ENCODE measurements around the gene TNFRSF1A.

The TNFRSF1A gene

GRCh38 chr12:6316921-6317692, 24.8 kb downstream of the TNFRSF1A start:
- Histone ChIP-seq H3K27ac (no peak overlapping the region), H3K4me2 (ENCODE audit: low read length) (no peak overlapping the region), H3K4me1 (peaks cover 6% of the 10 kb centered on the region), H3K27me3 (ENCODE audit: control insufficient read depth, insufficient read depth, low read length) (no peaks in the 10 kb centered on the region), H2AFZ (no peak overlapping the region), H3K4me3 (ENCODE audit: low read depth, low read length) (no peak overlapping the region), H3K79me2 (no peaks in the 10 kb centered on the region), H3K9me3 (ENCODE audit: control insufficient read depth, low read length) (no peaks in the 10 kb centered on the region), H3K9ac (no peak overlapping the region), H3K36me3 (ENCODE audit: control insufficient read depth, insufficient read depth, low read length) (no peaks in the 10 kb centered on the region)
- TF ChIP-seq CTCF (IDR thresholded peaks at IDR 0.05): no peak

- Histone ChIP-seq H3K27me3 (ENCODE audit: control insufficient read depth, insufficient read depth, low read length) (no peaks in the 10 kb centered on the region), H3K9ac (no peak overlapping the region), H3K27ac (no peak overlapping the region), H3K4me2 (ENCODE audit: low read length) (no peak overlapping the region), H3K79me2 (no peaks in the 10 kb centered on the region), H3K36me3 (ENCODE audit: control insufficient read depth, insufficient read depth, low read length) (no peaks in the 10 kb centered on the region), H3K9me3 (ENCODE audit: control insufficient read depth, low read length) (no peaks in the 10 kb centered on the region), H3K4me1 (peaks cover 10% of the 10 kb centered on the region), H3K4me3 (ENCODE audit: low read depth, low read length) (no peak overlapping the region), H2AFZ (no peak overlapping the region)
- no peak for TF ChIP-seq CTCF (IDR thresholded peaks at IDR 0.05)
Measured at GRCh38 chr12:6315704-6316597, 25.9 kb downstream of the TNFRSF1A start.

- H3K4me3 ChIP-seq (ENCODE audit: low read depth, low read length): no peak overlapping the region
- H3K4me1 ChIP-seq: peaks cover 10% of the 10 kb centered on the region
- H3K27me3 ChIP-seq (ENCODE audit: control insufficient read depth, insufficient read depth, low read length): no peaks in the 10 kb centered on the region
- H2AFZ ChIP-seq: no peak overlapping the region
- no peaks in the 10 kb centered on the region for H3K9me3 ChIP-seq (ENCODE audit: control insufficient read depth, low read length)
- TF ChIP-seq CTCF (IDR thresholded peaks at IDR 0.05): no peak
- no peak overlapping the region for H3K4me2 ChIP-seq (ENCODE audit: low read length)
- no peaks in the 10 kb centered on the region for H3K36me3 ChIP-seq (ENCODE audit: control insufficient read depth, insufficient read depth, low read length)
- no peak overlapping the region for H3K27ac ChIP-seq
- H3K9ac ChIP-seq: no peak overlapping the region
- H3K79me2 ChIP-seq: no peaks in the 10 kb centered on the region
Measured at GRCh38 chr12:6315184-6315583, 26.7 kb downstream of the TNFRSF1A start.

GRCh38 chr12:6314776-6315175, 27.1 kb downstream of the TNFRSF1A start:
- Histone ChIP-seq H3K9me3 (ENCODE audit: control insufficient read depth, low read length) (no peaks in the 10 kb centered on the region), H2AFZ (no peak overlapping the region), H3K27ac (no peak overlapping the region), H3K4me3 (ENCODE audit: low read depth, low read length) (no peak overlapping the region), H3K4me1 (peaks cover 10% of the 10 kb centered on the region), H3K27me3 (ENCODE audit: control insufficient read depth, insufficient read depth, low read length) (no peaks in the 10 kb centered on the region), H3K79me2 (no peaks in the 10 kb centered on the region), H3K4me2 (ENCODE audit: low read length) (no peak overlapping the region), H3K36me3 (ENCODE audit: control insufficient read depth, insufficient read depth, low read length) (no peaks in the 10 kb centered on the region), H3K9ac (no peak overlapping the region)
- no peak for TF ChIP-seq CTCF (IDR thresholded peaks at IDR 0.05)
